Cardiac muscle cell (in vitro differentiated cells and primary cell): ENCODE measurements around the gene EFCAB6. TPM values are rescaled to one million over a fixed set of nuclear protein-coding genes. Genes with fewer than 3 reads are reported as not detected.

Source experiments
- DNase-seq, 2 donors: peaks; one replicate each; pipeline versions ENCODE4 v3.0.0 to v3.0.0-alpha.2; 2010 to 2017; ENCODE audit warnings: low read depth in 1 of 2, low spot score in 1 of 2
- H3K27ac ChIP-seq: fragments of 200-600 bp; sonication (generic); 2 replicates; pipeline ENCODE4 v1.5.1; 2016
- H3K27me3 ChIP-seq: fragments of 200-600 bp; sonication (generic); 2 replicates; pipeline ENCODE4 v1.6.0; 2016; ENCODE audit warnings: control low read depth
- H3K36me3 ChIP-seq: fragments of 200-600 bp; sonication (generic); 2 replicates; pipeline ENCODE4 v1.5.1; 2016; ENCODE audit warnings: control low read depth
- H3K4me1 ChIP-seq: fragments of 200-600 bp; sonication (generic); 2 replicates; pipeline ENCODE4 v1.8.1; 2017; ENCODE audit warnings: low read depth, mild to moderate bottlenecking, mixed run types
- H3K4me3 ChIP-seq: fragments of 200-600 bp; sonication (generic); 2 replicates; pipeline ENCODE4 v1.5.1; 2016; ENCODE audit warnings: mild to moderate bottlenecking
- H3K9me3 ChIP-seq: fragments of 200-600 bp; sonication (generic); 2 replicates; pipeline ENCODE4 v1.5.1; 2017; ENCODE audit warnings: low read depth, mild to moderate bottlenecking, control low read depth
- CTCF ChIP-seq: IDR thresholded peaks from 2 replicates; pipeline ENCODE4 v1.5.1; 2012; ENCODE audit warnings: low read depth, mild to moderate bottlenecking, low read length
- polyA plus RNA-seq: library from polyadenylated mRNA; unstranded; fragments of >200 nt; fragmentation: Nextera tagmentation; extraction: Ambion mirVana; gene quantifications from 2 replicates; pipeline ENCODE4 v1.2.1, GENCODE V29; 2016
- total RNA-seq: library from RNA; depleted of rRNA; stranded (reverse); fragments of >200 nt; gene quantifications from 2 replicates; pipeline ENCODE4 v1.2.3, GENCODE V29; 2016

EFCAB6 gene
- total and polyA plus RNA-seq, 2 experiments from 2014 or later, result 1.5 to 3.8 TPM

GRCh38 chr22:43483669-43484068, 328.4 kb downstream of the EFCAB6 start:
- H3K27me3 ChIP-seq, result no peaks in the 10 kb centered on the region
- H3K9me3 ChIP-seq, result no peaks in the 10 kb centered on the region
- H3K4me1 ChIP-seq, result no peaks in the 10 kb centered on the region
- H3K27ac ChIP-seq, result no peak overlapping the region
- H3K4me3 ChIP-seq, result no peak overlapping the region
- TF ChIP-seq CTCF, result no peak
- DNase-seq, result no peak
- H3K36me3 ChIP-seq, result no peaks in the 10 kb centered on the region

GRCh38 chr22:43483266-43483665, 328.8 kb downstream of the EFCAB6 start:
- TF ChIP-seq CTCF, result no peak
- no peaks in the 10 kb centered on the region for H3K4me1 ChIP-seq
- no peak for DNase-seq

GRCh38 chr22:43482318-43482625, 329.8 kb downstream of the EFCAB6 start:
- Histone ChIP-seq H3K36me3 (no peaks in the 10 kb centered on the region), H3K27me3 (no peaks in the 10 kb centered on the region), H3K9me3 (no peaks in the 10 kb centered on the region), H3K4me1 (no peaks in the 10 kb centered on the region), H3K27ac (no peak overlapping the region), H3K4me3 (no peak overlapping the region)
- TF ChIP-seq CTCF, result no peak
- no peak for DNase-seq

More at GRCh38 chr22:43483266-43483665, 328.8 kb downstream of the EFCAB6 start:
- H3K9me3 ChIP-seq, result no peaks in the 10 kb centered on the region
- no peak overlapping the region for H3K27ac ChIP-seq
- H3K4me3 ChIP-seq, result no peak overlapping the region
- no peaks in the 10 kb centered on the region for H3K27me3 ChIP-seq
- no peaks in the 10 kb centered on the region for H3K36me3 ChIP-seq

GRCh38 chr22:43481568-43482317, 330.4 kb downstream of the EFCAB6 start:
- Histone ChIP-seq H3K9me3 (no peaks in the 10 kb centered on the region), H3K4me1 (no peaks in the 10 kb centered on the region), H3K36me3 (no peaks in the 10 kb centered on the region), H3K4me3 (no peak overlapping the region), H3K27me3 (no peaks in the 10 kb centered on the region), H3K27ac (no peak overlapping the region)
- TF ChIP-seq CTCF, result no peak
- peak in 1 of 2 donors; percentile 10 for DNase-seq

GRCh38 chr22:43479962-43480361, 332.1 kb downstream of the EFCAB6 start:
- no peak overlapping the region for H3K4me3 ChIP-seq
- DNase-seq, result no peak
- H3K9me3 ChIP-seq, result no peaks in the 10 kb centered on the region
- no peaks in the 10 kb centered on the region for H3K27me3 ChIP-seq
- no peak for TF ChIP-seq CTCF
- no peaks in the 10 kb centered on the region for H3K4me1 ChIP-seq
- H3K36me3 ChIP-seq, result no peaks in the 10 kb centered on the region
- no peak overlapping the region for H3K27ac ChIP-seq
